DMS79 (cell line): Measurements from ENCODE around the gene C6orf62.
"Not testable (repeated sequence)": the region's sequence is repeated elsewhere in the genome, so short reads cannot be mapped to it uniquely, and the experiment has no call there.

Experiments
- DNase-seq: peaks from one replicate; lab custom pipeline; 2025; lab: John Stamatoyannopoulos, UW

The C6orf62 gene

DNA sequence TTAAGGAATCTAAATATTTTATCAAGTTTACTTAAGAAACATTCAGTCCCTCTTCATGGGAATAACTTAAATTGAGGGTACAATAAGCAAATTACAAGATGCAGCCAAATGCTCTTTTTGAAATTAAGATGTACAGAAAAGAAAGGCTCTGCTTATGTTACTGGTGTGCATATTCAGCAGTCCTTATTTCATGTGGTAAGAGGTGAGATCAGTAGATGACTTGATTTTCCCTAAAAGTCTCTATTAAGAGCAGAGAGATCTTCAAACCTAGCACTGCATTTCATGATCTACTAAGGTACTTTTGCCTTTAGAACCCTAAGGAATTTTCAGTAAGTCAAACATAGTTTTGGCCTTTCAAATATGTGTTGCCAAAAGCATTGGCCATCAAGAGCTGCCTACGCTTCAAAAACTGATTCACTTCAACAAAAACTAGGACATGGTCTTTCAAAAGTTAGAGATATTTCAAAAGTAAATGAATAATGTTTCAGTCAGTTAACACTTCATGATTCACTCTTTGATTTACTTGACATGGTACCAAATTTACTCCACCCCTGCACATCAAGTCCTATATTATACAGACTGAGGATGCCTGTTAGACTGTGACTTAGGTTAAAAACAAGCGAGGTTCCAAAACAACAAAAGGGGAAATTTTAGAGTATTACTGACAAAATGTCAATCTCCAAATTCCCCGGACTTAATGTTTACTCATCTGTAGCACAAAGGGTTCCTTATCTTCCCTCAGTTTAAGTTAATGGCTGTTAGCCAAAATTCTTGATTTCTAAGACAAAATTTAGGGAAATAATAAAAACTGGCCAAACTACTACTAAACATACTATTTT is 19.2 kb downstream of the C6orf62 start:
- DNase-seq: no peak

DNA sequence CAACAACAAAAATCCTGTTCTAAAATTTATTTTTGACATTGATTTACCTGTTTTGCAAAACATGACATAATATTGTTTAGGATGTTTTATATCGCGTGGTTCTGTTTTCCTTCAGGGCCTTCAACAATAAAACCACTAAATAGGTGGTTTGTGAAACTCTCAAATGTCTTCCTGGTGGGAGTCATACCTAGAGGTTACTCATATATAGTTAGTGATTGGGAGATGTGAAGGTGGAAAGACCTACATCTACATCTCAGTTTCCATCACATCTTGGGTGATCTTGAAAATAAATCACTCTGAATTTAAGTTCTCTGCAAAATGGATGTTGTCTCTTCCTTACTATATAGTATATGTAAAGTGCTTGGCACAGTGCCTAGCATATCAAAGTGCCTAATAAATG is 22.9 kb downstream of the C6orf62 start:
- no peak for DNase-seq

DNA sequence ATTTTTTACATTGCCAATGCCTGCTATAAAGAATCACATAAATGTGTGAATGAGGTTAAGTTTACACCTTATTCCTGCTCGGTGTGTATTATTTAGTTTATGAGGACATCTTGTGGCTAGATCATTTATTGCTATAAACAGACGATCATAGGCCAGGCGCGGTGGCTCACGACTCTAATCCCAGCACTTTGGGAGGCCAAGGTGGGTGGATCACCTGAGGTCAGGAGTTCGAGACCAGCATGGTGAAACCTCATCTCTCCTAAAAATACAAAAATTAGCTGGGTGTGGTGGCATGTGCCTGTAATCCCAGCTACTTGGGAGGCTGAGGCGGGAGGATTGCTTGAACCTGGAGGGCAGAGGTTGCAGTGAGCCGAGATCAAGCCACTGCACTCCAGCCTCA is 23.3 kb downstream of the C6orf62 start:
- DNase-seq: not testable (repeated sequence)

DNA sequence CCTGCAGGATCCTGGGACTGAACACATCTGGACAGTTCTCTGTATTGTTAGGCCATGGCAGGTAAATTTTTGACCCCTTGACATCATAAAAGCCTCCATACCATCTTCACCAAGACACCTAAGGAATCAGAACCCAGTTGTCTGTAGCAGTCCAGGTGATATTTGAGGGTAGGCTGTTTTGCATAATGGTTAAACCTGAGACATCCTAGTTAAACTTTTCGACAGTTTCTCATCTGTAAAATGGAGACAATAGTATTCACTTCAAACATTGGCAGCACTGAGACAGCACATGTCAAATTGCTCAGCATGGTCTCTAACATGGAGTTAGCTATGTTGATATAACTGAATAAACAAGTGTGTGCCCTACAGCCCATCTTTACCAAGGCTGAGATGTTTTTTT is 24.8 kb downstream of the C6orf62 start:
- no peak for DNase-seq

DNA sequence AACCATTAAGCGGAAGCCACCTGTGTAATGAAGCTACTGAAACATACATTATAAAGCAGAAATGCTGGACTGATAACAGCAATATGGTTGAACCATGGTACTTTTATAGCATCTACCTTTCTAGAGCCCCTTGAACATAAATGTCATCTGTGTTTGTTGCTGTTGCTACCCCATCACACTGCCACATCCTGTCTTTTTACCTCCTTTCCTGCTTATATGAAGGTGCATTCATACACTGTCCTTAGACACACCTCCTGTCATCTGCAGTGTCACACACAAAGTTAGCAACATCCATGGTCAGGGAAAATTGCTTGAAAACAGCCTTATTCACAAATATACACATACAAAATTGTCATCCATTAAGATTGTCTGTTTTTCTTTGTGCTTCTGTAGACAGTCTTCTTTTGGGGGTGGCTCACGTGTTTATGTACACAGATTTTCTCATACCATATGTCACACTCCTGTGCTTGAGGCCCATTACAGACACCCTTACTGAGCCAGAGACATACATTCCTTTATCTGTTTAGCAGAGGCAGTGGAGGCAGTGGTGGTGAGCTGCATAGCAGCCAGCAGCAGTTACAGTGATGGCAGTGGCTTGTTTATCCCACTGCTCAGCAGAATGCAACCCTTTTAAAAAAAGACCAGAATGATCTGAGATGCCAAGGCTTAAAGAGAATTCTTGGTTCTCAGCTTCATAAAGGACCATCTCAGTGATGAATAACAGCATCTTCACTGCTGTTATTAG is 25.9 kb downstream of the C6orf62 start:
- DNase-seq: no peak

DNA sequence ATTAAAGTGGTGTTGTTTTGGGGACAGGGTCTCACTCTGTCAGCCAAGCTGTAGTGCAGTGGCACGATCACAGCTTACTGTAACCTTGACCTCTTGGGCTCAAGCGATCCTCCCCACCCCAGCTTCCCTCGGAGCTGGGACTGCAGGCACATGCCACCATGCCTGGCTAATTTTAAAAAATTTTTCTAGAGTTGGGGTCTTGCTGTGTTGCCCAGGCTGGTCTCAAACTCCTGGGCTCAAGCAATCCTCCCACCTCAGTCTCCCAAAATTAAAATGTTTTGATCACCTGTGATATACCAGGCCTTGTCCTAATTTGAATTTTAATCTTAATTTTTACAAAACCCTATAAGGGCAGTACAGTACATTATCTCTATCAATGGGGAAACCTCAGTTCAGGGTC is 26.5 kb downstream of the C6orf62 start:
- DNase-seq: no peak

DNA sequence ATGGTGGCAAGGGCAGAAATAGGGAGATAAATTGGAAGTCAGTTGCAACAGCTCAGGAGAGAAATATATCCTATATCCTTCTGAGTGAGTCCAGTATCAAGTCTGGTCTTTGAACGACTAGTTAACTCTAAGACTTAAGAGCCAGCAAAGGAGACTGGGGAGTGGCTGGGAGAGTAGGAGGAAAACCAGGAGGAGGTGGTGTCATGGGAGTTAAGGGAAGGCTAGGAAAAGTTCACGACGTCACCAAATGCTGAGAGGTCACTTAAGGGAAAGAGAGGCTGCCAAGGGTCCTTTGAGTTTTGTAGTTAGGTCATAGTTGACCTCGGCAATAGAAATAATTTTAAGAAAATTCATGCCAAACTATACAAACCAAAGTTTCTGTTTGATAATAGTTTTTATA is 27.0 kb downstream of the C6orf62 start:
- DNase-seq: no peak

DNA sequence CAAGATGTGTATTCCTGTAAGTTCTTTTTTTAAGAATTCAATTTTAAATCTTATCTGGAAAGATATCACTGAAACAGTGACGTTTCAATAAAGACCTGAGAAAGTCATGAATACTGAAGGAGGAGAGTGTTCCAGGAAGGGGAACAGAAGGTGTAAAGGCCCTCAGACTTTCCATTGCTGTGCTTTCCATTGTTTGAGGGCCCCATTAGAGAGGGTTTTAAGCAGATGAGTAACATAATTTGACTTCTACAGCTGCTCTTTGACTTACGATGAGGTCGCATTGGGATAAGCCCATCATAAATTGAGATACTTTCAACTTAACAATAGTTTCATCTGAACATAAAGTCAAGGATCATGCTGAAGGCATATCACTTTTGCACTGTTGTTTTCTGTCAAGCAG is 27.4 kb downstream of the C6orf62 start:
- DNase-seq: no peak

DNA sequence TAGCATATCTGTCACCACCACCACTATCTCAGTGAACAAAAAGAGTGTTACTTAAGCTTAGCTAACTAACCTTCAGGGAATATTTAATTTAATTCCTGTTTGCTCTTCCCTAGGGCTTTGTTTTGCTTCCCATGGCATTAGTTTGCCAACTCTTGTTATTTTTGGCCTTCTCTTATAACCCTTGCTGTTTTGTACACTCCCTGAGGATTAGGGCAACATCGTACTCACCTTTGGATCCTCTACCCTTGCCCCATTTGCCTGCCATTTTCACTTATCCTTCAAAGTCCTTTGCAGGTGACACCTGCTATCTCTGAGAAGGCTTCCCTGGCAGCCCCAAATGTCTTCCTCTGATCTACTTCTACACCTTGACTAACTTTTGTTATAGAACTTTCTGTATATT is 28.4 kb downstream of the C6orf62 start:
- no peak for DNase-seq

DNA sequence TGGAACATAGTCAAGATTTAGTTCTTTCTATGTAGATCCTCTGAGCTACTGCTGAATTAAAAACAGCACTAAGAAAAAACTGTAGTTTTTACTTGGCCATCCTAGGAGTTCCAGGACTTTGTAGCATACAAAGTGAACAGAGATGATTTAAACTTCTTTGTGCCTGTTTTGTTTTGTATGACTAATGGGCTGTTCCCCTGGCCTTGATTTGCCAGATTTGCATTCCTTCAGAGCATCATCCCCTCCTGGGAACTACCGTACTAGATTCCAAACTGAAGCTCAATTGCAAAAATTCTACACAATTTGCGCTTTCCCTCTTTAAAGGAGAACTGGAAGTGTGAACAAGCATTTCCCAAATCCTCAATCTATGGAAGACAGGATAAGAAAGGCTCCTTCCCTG is 29.0 kb downstream of the C6orf62 start:
- no peak for DNase-seq

DNA sequence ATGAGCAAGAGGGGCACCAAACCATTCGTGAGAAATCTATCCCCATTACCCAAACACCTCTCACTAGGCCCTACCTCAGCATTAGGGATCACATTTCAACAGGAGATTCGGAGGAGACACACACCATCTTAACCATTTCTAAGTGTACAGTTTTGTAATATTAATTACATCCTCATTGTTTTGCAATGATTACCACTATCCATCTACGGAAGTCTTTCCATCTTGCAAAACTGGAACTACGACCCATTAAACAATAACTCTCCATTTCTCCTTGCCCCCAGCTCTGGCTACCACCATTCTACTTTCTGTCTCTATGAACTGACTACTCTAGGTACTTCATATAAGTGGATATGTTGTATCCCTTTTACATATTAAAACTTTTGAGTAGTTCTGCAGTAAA is 32.0 kb downstream of the C6orf62 start:
- DNase-seq: no peak

DNA sequence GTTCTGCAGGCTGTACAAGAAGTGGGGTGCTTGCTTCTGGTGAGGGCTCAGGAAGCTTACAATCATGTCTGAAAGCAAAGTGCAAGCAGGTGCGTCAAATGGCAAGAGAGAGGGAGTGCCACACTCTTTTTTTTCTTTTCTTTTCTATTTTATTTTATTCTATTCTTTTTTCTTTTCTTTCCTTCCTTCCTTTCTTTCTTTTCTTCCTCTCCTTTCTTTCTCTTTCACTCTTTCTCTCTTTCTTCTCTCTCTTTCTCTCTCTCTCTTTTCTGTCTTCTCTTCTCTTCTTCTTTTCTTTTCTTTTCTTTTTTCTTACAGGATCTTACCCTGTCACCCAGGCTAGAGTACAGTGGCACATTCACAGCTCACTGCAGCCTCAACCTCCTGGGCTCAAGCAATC is 32.5 kb downstream of the C6orf62 start:
- DNase-seq: no peak

DNA sequence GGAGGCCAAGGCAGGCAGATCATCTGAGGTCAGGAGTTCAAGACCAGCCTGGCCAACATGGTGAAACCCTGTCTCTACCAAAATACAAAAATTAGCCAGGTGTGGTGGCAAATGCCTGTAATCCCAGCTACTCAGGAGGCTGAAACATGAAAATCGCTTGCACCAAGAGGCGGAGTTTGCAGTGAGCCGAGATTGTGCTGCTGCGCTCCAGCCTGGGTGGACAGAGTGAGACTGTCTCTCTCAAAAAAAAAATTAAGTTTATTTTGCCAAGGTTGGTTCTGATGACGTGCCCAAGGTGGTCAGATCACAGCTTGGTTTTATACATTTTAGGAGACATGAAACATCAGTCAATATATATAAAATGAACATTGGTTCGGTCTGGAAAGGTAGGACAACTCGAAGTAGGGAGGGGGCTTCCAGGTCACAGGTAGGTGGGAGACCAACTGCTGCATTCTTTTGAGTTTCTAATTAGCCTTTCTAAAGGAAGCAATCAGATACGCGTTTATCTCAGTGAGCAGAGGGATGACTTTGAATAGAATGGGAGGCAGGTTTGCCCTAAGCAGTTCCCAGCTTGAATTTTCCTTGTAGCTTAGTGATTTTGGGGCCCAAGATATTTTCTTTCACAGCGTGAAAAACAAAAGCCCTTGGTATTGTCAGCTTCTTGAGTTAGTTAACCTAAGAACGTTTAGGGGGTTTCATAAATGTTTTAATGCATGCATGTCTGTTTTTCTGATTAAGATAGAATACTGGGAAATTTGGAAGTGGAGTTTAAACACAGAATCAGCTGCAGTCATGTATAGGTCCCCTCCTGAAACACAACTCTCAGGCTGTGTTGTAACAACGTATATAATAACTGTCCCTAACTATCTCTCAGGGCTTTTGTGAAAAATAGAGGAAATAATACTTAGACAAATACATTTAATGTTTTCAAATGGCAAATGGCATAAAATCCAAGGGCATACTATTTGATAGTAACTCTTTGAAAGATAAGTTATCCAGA is 35.4 kb downstream of the C6orf62 start:
- DNase-seq: no peak

DNA sequence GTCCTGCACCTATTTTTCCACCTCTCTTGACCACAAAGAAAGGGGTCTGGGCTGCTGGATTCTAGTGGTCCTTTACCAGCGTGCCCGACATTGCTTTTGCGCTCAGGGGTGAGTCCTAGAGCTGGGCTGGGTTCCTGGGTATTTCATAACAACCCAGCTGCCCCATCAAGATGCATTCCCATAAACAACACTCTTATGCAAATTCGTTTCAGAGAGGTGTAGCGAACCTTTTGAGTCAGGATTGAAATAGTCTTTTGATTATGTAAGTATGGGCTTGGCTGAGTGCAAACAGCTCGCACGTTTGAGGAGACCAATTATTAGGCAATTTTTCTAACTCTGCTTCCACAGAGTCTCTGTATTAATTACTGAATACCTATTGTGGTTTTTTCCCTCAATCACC is 38.4 kb downstream of the C6orf62 start:
- no peak for DNase-seq

DNA sequence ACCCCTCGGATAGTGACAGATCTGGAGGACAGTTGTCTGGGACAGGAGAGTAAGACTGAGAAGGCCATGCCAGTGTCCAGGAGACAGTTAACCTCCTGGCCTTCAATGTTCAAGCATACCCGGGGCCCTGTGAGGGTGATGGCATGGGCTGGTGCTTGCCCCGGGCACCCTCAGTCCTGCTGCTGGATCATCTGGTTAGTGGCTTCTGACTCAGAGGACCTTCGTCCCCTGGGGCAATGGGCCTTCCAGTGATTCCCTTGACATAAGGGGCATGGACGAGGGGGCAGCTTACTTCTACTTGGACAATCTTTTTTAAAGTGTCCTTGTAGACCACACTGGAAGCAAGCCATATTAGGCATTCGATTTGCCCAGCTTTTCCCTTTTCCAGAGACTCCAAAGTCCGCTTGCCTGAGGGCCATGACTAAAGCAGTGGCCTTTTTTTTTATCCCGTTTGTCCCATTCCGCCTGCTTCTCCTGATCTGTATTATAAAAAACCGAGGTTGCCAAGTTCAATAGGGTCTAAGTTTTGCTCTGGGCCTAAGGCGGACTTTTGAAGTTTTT is 40.1 kb downstream of the C6orf62 start:
- not testable (repeated sequence) for DNase-seq

DNA sequence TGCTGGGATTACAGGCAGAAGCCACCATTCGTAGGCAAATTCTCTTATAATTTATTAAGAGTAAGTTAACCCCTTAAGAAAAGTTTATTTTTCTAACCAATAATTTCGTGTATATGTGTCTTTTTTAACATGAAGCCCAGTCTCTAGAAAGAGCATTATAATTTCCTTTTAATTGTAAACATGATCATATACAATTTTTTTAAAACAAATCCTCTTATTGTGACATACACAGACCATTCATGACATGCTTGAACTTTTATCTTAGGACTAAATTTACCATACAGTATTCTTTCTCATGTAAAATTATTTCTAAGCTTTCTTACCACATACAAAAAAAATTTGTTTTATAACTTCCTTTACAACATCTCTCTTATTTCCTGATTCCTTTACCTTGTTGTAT is 45.3 kb downstream of the C6orf62 start:
- no peak for DNase-seq

DNA sequence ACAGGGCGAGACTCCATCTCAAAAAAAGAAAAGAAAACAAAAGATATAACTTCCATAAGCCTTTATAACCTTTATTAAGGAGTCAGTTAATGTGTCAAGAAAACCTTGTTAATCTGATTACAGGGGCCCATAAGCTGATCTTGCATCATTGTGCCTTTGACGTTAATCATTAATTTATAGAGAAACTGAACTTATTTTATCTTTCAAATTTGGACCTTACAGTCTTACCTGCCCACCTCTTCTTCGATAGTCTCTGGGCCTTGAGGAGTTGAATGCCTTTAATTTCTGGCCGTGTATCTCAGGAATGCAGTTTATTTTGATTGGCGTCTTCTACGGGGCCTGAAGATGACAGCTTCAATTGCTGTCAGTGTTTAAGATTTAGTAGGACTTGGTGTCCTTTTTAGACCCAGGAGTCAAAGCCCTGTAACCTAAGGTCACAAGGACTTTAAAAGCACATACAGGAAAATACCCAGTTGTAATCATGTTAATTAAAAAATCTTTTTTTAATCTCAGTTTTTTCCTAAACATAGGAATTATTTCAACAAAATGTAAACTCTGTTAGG is 46.3 kb downstream of the C6orf62 start:
- DNase-seq: no peak

DNA sequence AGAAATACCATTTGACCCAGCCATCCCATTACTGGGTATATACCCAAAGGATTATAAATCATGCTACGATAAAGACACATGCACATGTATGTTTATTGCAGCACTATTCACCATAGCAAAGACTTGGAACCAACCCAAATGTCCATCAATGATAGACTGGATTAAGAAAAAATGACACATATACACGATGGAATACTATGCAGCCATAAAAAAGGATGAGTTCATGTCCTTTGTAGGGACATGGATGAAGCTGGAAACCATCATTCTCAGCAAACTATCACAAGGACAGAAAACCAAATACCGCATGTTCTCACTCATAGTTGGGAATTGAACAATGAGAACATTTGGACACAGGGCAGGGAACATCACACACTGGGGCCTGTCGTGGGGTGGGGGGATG is 47.9 kb downstream of the C6orf62 start:
- not testable (repeated sequence) for DNase-seq

DNA sequence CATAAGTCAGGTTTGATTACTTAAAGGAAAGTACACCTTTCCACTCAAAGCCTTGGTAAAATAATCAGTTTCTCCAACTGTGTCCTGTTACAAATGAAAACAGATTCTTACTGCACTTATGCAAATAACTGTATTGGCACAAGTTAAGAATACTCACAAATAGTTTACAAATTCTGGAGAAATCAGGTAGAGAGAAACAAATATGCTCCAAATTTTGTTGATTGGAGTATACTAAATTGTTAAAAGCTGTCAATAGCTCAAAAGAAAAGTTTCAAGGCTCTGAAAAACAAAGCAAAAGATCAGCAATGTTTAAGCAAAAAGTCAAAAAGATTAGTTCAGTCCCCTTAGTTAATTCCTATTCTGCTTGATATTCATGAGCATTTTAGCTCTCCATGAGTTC is 48.5 kb downstream of the C6orf62 start:
- DNase-seq: not testable (repeated sequence)

DNA sequence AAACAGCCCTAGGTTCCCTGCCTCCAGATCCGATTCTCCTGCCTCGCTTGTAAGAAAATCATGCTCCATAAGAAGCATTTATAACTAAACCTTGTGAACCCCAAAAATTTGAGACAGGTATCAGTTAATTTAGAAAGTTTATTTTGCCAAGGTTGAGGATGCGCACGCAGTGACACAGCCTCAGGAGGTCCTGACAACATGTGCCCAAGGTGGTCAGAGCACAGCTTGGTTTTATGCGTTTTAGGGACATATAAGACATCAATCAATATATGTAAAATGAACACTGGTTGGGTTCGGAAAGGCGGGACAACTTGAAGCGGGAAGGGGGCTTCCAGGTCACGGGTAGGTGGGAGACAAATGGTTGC is 50.0 kb downstream of the C6orf62 start:
- no peak for DNase-seq
